HUES6 (cell line): ENCODE results near the gene SOX9.
A peak's percentile ranks its signal among the peaks of the same experiment; 100 is the strongest.

ENCODE experiments used
- H3K27ac ChIP-seq: 2 replicates; pipeline ENCODE4 v1.7.0; 2013; ENCODE audit warnings: low read depth, mild to moderate bottlenecking, low read length, inconsistent platforms
- H3K27me3 ChIP-seq: 2 replicates; pipeline ENCODE4 v1.6.1; 2013; ENCODE audit warnings: low read length; ENCODE audit not compliant: control insufficient read depth, insufficient read depth
- H3K36me3 ChIP-seq: 2 replicates; pipeline ENCODE4 v1.6.1; 2013; ENCODE audit warnings: low read length; ENCODE audit not compliant: control insufficient read depth, insufficient read depth
- H3K4me1 ChIP-seq: 2 replicates; pipeline ENCODE4 v1.6.1; 2013; ENCODE audit warnings: low read length; ENCODE audit not compliant: control insufficient read depth, insufficient read depth
- H3K4me3 ChIP-seq: 2 replicates; pipeline ENCODE4 v1.5.1; 2013; ENCODE audit warnings: low read depth, low read length
- H3K9ac ChIP-seq: one replicate; pipeline ENCODE4 v1.6.1; 2013; ENCODE audit warnings: mild to moderate bottlenecking, low read length
- H3K9me3 ChIP-seq: 2 replicates; pipeline ENCODE4 v1.6.1; 2013; ENCODE audit warnings: low read depth, low read length; ENCODE audit not compliant: control insufficient read depth, insufficient read depth

Gene SOX9

GRCh38 chr17:72120642-72121163 lies at the start of gene SOX9:
TSS of gene SOX9 (plus strand) at chr17:72121020. CDS start at chr17:72121392, 372 bp downstream.
- Histone ChIP-seq H3K27me3 (peaks cover 84% of the 10 kb centered on the region), H3K4me1 (peaks cover 44% of the 10 kb centered on the region), H3K36me3 (peaks cover 8% of the 10 kb centered on the region; the same call in 1 of the 2 replicates), H3K9me3 (no peaks in the 10 kb centered on the region), H3K9ac (peak within 1 kb of the TSS; percentile 77), H3K4me3 (peak within 1 kb of the TSS; percentile 79), H3K27ac (no peak within 1 kb of the TSS; the same call in 1 of the 2 replicates)

GRCh38 chr17:72071330-72071729 lies 49.5 kb upstream of the SOX9 start:
- no peak overlapping the region for H3K9ac ChIP-seq
- no peaks in the 10 kb centered on the region for H3K4me1 ChIP-seq
- H3K4me3 ChIP-seq: no peak overlapping the region
- no peaks in the 10 kb centered on the region for H3K27me3 ChIP-seq
- no peaks in the 10 kb centered on the region for H3K36me3 ChIP-seq
- H3K9me3 ChIP-seq: no peaks in the 10 kb centered on the region
- H3K27ac ChIP-seq: no peak overlapping the region

GRCh38 chr17:72075995-72076677 lies 44.7 kb upstream of the SOX9 start:
- H3K27me3 ChIP-seq: no peaks in the 10 kb centered on the region
- H3K9ac ChIP-seq: no peak overlapping the region
- H3K4me1 ChIP-seq: no peaks in the 10 kb centered on the region
- no peaks in the 10 kb centered on the region for H3K36me3 ChIP-seq
- H3K27ac ChIP-seq: no peak overlapping the region
- no peaks in the 10 kb centered on the region for H3K9me3 ChIP-seq
- H3K4me3 ChIP-seq: no peak overlapping the region

GRCh38 chr17:72076678-72077030 lies 44.2 kb upstream of the SOX9 start:
- Histone ChIP-seq H3K9ac (no peak overlapping the region), H3K9me3 (no peaks in the 10 kb centered on the region), H3K27me3 (no peaks in the 10 kb centered on the region), H3K36me3 (no peaks in the 10 kb centered on the region), H3K4me3 (no peak overlapping the region), H3K4me1 (no peaks in the 10 kb centered on the region), H3K27ac (no peak overlapping the region)

GRCh38 chr17:72077326-72077960 lies 43.4 kb upstream of the SOX9 start:
- Histone ChIP-seq H3K27me3 (no peaks in the 10 kb centered on the region), H3K9me3 (no peaks in the 10 kb centered on the region), H3K4me3 (no peak overlapping the region), H3K36me3 (no peaks in the 10 kb centered on the region), H3K4me1 (no peaks in the 10 kb centered on the region), H3K27ac (no peak overlapping the region), H3K9ac (no peak overlapping the region)

GRCh38 chr17:72079700-72080099 lies 41.1 kb upstream of the SOX9 start:
- H3K9ac ChIP-seq: no peak overlapping the region
- H3K27me3 ChIP-seq: no peaks in the 10 kb centered on the region
- H3K4me3 ChIP-seq: no peak overlapping the region
- H3K9me3 ChIP-seq: no peaks in the 10 kb centered on the region
- no peaks in the 10 kb centered on the region for H3K36me3 ChIP-seq
- H3K4me1 ChIP-seq: no peaks in the 10 kb centered on the region
- H3K27ac ChIP-seq: no peak overlapping the region

GRCh38 chr17:72087876-72088275 lies 32.9 kb upstream of the SOX9 start:
- no peak overlapping the region for H3K4me3 ChIP-seq
- H3K9me3 ChIP-seq: no peaks in the 10 kb centered on the region
- no peaks in the 10 kb centered on the region for H3K27me3 ChIP-seq
- no peak overlapping the region for H3K9ac ChIP-seq
- H3K4me1 ChIP-seq: no peaks in the 10 kb centered on the region
- no peaks in the 10 kb centered on the region for H3K36me3 ChIP-seq
- no peak overlapping the region for H3K27ac ChIP-seq

- no peak overlapping the region for H3K4me3 ChIP-seq
- no peaks in the 10 kb centered on the region for H3K27me3 ChIP-seq
- H3K9ac ChIP-seq: no peak overlapping the region
- no peak overlapping the region for H3K27ac ChIP-seq
- no peaks in the 10 kb centered on the region for H3K36me3 ChIP-seq
- H3K4me1 ChIP-seq: 0 out of 2 replicates have a peak, but pooled peaks cover 5% of the 10 kb centered on the region
- H3K9me3 ChIP-seq: no peaks in the 10 kb centered on the region
Measured at GRCh38 chr17:72089453-72089987, 31.3 kb upstream of the SOX9 start.

GRCh38 chr17:72090108-72090507 lies 30.7 kb upstream of the SOX9 start:
- Histone ChIP-seq H3K9ac (no peak overlapping the region), H3K36me3 (no peaks in the 10 kb centered on the region), H3K27ac (no peak overlapping the region), H3K4me3 (no peak overlapping the region), H3K27me3 (no peaks in the 10 kb centered on the region), H3K4me1 (0 out of 2 replicates have a peak, but pooled peaks cover 5% of the 10 kb centered on the region), H3K9me3 (no peaks in the 10 kb centered on the region)

- H3K27me3 ChIP-seq: no peaks in the 10 kb centered on the region
- no peaks in the 10 kb centered on the region for H3K9me3 ChIP-seq
- no peaks in the 10 kb centered on the region for H3K36me3 ChIP-seq
- 0 out of 2 replicates have a peak, but pooled peaks cover 5% of the 10 kb centered on the region for H3K4me1 ChIP-seq
- no peak overlapping the region for H3K27ac ChIP-seq
- H3K4me3 ChIP-seq: no peak overlapping the region
- H3K9ac ChIP-seq: no peak overlapping the region
Measured at GRCh38 chr17:72092710-72093322, 28.0 kb upstream of the SOX9 start.

GRCh38 chr17:72093707-72094106 lies 27.1 kb upstream of the SOX9 start:
- H3K36me3 ChIP-seq: no peaks in the 10 kb centered on the region
- no peaks in the 10 kb centered on the region for H3K27me3 ChIP-seq
- 0 out of 2 replicates have a peak, but pooled peaks cover 5% of the 10 kb centered on the region for H3K4me1 ChIP-seq
- no peak overlapping the region for H3K27ac ChIP-seq
- no peaks in the 10 kb centered on the region for H3K9me3 ChIP-seq
- H3K9ac ChIP-seq: no peak overlapping the region
- H3K4me3 ChIP-seq: no peak overlapping the region
